ENCODE measurements around the gene RRAD.

RRAD gene

GRCh38 chr16:66881014-66881417 lies 44.3 kb downstream of the RRAD start:
- no peak for DNase-seq (ENCODE audit: low spot score)

GRCh38 chr16:66880288-66881013 lies 44.9 kb downstream of the RRAD start, which contains the start of gene PDP2:
PDP2 (plus strand) TSS chr16:66880515; CDS start chr16:66884285, 3,770 bp downstream.
- peak; percentile 95 for DNase-seq (ENCODE audit: low spot score)

- no peak for DNase-seq (ENCODE audit: low spot score)
Measured at GRCh38 chr16:66878067-66878466, 47.3 kb downstream of the RRAD start.

GRCh38 chr16:66874079-66874775 lies 51.1 kb downstream of the RRAD start:
- no peak for DNase-seq (ENCODE audit: low spot score)

- no peak for DNase-seq (ENCODE audit: low spot score)
Measured at GRCh38 chr16:66873685-66874055, 51.7 kb downstream of the RRAD start.

GRCh38 chr16:66872943-66873684 lies 52.2 kb downstream of the RRAD start:
- DNase-seq (ENCODE audit: low spot score), result peak; percentile 96

- DNase-seq (ENCODE audit: low spot score), result no peak
Measured at GRCh38 chr16:66872559-66872942, 52.8 kb downstream of the RRAD start.

GRCh38 chr16:66871840-66872239 lies 53.5 kb downstream of the RRAD start:
- no peak for DNase-seq (ENCODE audit: low spot score)

All from AG20443 (cell line).